HK-2 (cell line): ENCODE measurements around the gene SLC5A6.

Experiments
- DNase-seq: peaks from one replicate; pipeline ENCODE4 v3.0.0-alpha.2; 2018; ENCODE audit not compliant: unreplicated experiment

SLC5A6 gene

DNA sequence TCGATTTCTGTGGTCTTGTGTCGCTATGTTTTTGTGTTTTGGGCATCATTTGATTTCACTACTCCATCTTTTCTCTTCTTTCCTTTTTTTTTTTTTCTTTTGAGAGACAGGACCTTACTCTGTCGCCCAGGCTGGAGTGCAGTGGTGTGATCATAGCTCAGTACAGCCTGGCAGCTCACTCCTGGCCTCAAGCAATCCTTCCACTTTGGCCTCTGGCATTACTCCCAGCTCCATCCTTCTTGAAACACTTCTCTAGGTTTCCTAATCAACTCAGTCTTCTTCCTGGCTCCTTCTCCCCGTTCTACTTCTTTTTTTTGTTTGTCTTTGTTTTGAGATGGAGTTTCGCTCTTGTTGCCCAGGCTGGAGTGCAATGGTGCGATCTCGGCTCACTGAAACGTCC lies 36.7 kb downstream of the SLC5A6 start:
- no peak for DNase-seq

DNA sequence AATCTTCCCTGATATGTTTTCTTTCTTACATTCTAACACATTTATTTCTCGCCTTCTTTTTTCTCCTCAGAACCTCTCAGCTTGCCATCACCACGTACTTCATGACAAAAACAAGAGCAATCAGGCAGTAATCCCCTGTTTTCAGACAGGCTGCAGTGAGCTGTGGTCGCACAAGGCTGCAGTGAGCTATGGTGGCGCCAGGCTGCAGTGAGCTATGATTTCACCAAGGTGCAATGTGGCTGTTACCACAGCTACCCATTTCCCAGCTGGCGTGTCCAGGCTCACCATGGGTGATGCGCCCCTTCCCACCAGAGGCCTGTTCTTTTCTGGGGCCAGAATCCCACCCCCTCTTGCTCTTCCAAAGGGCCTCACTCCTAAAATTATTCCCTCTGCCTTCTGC lies 37.4 kb downstream of the SLC5A6 start:
- no peak for DNase-seq

DNA sequence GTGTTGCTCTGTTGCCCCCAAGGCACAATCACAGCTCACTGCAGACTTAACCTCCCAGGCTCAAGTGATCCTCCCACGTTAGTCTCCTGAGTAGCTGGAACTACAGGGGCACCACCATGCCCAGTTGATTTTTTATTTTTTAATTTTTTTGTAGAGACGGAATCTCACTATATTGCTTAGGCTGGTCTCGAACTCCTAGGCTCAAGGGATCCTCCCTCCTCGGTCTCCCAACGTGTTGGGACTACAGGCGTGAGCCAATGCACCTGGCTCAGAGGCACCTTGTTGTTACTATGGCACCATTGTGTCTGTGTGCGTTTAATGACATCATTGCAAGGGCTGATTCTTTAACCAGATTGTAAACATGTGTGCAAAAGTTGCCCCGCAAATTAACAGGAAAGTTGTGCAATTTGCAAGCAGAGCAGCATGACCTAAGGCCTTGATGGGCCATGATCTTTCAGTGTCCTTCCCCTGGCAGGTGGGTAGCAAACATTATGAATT lies 40.7 kb downstream of the SLC5A6 start:
- DNase-seq: no peak

DNA sequence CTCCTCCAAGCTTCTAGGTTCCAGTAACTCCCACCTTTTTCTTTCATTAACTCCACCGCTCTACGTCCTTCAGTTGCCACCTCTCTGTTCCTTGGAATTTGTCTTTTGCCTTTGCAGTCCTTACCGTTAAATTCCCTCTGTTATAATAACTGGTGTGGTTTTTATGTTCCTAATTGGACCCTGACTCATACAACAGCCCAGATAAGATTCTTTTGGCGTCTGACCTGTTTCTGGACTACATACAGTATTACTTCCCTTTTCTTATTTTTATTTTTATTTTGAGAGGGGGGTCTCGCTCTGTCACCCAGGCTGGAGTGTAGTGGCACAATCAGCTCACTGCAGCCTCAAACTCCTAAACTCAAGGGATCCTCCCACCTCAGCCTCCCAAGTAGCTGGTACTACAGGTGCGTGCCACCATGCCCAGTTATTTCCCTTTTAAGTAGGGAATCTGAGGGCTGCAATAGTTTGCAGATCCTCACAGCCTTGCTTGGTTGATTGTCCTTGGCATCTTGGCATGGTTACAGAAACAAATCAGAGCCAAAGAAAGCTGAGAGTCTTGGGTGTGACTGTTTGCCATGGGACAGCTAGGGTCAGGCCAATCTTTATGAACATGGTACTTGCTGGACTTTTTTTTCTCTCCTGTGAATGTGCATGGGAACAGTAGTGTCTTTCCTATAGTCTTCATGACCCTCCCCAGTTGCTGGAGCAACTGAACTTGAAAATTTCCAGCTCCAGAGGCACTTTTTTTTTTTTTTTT lies 41.3 kb downstream of the SLC5A6 start:
- DNase-seq: no peak

DNA sequence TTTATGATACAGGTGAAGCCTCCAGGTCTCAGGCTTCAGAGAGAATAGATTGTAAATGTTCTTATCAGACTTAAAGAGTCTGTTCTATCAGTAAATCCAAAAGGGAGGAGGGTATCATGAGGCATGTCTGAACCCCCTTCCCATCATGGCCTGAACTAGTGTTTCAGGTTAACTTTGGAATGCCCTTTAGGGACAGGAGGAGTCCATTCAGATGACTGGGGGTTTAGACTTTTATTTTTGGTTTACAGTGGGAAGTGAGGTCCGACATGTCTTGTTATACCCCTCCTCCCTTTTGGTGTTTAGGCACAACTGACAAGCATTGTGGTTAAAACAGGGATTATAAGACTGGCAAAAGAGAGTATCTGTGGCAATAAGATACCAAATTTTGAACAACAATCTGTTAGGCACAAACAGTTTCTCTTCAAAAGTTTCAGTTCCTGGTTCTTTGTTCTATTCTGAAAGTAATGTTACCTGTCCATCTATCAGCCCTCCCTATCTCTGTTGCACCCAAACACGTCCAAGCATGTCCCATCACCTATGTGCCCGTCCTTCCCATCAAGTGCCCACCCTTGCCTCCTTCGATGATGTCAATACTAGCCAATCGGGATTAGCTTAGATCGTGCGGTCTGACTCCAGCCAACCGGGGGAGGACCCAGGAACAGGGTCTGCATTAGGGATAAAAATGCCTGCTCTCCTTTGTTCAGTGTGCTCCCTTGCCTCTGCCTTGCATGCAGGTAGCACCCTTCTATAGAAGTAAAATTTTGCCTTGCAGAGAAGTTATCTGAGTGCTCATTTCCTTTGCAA lies 46.9 kb downstream of the SLC5A6 start:
- no peak for DNase-seq

DNA sequence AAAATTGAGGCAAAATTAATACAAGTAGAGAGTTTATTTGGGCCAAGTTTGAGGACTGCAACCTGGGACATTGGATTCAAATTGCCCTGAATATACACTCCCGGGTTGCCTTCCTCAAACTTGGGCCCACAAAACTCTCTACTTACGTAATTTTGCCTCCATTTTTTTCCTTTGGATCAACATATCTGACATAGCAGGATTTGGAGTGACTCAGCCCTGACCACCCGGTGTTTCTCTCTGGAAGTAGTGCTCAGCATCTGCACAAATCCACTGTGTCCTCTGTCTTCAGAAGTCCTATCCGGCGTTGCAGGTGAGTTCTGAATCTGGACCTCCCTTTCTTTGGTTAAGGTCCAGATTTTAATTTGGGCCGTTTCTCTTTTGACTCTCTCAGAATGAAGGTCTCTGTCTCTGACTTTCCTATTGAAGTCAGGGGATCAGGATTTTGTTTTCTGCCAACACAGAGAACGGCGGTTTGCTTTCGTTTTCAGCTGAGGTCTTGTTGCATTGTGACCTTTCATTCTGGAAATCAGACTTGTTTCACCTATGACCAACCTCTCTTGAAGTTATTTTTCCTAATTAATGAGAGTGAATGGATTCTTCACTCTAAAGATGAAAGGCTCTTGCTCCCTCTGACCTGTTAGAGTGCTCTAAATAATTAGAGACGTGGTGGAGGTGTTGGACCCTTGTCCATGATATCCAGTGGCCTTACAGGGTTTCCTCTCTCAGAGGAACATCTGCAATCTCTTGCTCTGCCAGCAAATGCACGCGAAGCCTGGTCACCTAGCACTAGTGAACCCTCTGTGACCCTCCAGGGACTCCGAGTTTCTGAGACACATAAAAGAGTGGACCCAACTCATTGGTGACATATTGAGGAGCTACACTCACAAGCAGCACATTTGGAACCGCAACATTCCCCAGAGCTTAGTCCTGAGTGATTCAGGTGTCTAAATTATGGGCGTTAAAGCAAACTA lies 49.6 kb downstream of the SLC5A6 start:
- no peak for DNase-seq

DNA sequence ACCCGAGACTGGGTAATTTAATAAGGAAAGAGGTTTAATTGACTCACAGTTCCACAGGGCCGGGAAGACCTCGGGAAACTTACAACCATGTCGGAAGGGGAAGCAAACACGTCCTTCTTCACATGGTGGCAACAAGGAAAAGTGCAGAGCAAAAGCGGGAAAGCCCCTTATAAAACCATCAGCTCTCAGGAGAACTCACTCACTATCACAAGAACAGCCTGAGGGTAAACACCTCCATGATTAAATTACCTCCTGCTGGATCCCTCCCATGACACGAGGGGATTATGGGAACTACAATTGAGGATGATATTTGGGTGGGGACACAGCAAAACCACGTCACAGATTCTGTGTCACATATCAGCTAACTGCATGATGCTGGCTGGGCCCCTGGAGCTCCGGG lies 51.9 kb downstream of the SLC5A6 start:
- DNase-seq: no peak

DNA sequence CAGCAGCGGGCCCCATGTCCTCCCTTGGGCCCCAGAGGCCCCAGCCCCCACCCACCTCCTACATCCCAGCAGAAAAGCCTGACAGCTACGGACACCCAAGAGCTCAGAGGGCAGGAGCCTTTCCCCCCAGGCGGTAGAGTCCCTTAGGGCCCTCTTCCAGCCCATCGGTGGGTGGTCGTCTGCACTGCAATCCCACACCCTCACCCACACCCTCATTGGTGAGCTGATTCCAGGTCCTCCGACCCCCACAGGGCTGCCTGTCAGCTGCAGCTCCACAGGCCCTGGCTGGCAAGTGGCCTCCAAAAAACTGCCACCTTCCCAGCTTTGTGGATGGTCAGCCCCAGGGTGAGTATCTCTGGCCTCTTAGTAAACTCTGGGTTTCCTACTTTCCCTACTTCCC lies 52.8 kb downstream of the SLC5A6 start:
- DNase-seq: no peak

DNA sequence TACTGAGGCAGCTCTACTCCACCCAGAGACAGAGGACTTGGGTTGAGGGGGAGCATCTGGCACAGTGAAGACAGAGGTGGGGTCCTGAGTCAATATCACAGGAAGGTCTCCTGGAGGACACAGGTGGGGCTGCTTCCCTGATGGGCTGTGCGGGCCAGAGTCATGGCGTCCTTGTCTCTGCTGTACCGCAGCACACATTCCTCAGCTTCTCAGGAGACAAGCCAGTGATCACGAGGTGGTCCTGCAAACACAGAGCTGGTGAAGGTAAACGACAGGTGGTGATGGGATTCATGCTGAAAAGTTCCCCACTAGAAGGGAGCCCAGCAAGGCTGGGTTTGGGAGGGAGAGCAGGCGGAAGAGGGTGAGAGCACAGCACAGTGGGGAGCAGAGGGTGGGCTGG lies 53.6 kb downstream of the SLC5A6 start:
- no peak for DNase-seq

DNA sequence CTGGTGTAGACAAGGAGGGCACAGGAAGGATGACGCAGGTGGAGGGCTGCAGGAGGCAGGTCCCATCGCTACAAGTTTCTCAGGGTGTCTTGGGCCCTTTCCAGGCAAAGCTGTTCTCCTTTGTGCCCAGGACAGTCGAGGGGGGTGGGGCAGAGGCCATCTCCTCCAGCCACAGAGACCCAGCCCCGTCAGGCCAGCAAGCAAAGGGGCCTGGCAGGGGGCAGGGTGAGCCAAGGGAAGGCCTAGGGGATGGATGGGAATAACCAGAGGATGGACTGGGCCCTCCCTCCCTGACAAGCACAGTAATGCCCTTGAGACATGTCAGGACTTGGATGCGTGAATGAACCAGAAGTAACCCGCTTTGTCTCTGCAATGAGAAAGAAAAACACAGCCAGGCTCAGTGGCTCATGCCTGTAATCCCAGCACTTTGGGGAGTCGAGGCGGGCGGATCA lies 57.0 kb downstream of the SLC5A6 start:
- DNase-seq: no peak

DNA sequence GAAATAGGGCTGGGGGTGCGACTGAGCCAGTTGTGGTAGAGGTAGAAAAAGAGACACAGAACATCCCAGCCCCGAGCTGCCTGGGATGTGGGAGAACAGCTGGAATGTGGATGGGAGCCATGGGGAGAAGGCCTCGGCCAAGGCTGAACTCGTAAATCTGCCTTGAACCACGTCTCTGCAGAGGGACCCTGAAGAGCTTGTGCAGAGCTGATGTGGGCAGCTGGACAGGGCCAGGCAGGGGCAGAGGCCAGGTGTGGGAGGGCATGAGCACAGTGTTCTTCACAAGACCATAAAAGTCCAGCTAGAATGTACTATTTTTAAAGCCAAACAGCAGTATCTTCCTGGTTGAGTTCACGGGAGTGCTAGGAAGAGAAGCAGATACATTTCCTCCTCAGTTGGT lies 57.6 kb downstream of the SLC5A6 start:
- DNase-seq: no peak

DNA sequence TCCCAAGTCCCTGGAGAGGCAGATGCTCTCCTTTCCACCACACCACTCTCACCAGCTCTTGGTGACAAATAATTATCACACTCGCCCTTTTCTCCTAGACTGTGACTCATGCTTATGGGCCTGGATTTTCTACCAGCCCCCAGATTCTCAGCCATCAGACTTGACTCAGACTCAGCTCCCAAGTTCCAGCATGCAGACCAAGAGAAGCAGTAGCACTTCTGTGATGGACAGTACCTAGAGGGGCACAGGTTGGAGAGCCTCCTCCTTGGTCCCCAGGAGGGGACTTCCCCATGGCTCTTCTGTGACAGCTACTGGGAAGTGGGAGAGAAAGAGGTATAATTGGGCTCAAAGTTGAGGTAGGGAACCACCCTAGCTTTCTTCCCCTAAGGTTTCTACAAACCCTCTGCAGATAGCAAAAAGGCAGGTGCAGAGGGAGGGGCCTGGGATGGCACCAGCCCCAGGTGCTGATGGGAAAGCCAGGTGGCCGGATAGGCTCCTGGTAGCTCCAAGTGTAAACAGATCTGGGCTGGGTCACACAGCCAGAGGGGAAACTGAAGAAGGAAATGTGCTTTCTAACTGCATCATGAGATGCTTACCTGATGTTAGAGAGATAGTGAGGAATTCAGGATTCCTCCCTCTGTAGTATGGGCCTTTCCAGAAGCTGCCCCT lies 59.1 kb downstream of the SLC5A6 start:
- no peak for DNase-seq

DNA sequence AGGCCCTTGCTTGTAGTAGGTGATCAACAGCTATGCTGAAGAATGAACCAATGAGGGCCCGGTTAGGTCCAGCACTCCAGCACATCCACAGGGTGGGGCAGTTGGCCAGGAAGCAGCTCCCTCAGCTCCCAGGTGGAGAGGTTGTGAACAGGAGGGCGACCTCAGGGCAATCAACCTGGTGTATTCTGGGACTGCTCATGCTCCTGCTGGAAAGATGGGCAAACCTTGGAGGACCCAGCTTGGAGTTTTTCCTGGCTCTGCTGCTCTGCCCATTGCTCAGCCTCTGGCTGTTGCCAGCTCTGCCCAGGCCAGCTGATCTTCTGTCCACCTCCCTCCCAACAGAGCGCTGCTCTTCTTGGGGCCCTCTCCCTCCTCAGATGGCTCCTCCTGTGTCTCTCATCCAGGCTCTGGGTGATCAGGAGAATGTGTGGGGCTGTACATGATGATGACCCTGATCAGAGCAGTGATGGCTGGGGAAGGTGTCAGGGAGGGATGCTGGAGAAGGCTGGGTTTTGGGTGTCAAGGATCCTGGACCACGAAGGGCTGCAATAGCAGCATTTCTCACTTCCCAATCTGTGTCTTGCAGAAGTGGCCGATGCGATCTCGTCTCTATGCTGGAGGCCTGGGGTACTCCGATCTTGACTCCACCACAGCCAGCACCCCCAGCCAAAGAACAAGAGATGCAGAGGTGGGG lies 59.8 kb downstream of the SLC5A6 start:
- DNase-seq: no peak

DNA sequence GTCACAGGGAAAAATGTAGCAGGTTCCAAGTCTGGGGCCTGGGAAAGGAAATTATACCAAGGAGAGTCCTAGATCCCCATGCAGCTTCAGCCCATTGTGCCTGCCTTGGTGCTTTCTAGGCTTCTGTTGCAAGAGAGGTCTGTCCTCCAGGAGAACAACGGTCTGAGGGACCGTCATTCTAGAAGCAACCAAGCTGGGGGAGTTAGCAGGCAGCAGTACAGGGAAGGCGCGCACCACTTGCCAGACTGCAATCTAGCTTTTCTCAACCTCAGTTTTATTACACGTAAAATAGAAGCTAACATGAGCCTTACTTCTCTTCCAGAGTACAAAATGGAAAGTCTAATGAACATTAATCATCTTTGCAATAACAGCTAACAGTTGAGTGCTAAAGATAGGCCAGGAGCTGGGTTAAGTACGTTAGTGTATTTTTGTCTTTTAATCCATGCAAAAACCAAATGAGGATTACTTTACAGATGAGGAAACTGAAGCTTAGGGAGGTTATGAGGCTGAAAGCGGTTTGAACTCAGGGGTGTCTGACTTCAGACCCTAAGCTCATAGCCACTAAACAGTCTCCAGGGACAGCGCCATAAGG lies 61.3 kb downstream of the SLC5A6 start:
- DNase-seq: no peak
